Measurements from ENCODE around the gene MAGI1.
A peak's percentile ranks its signal among the peaks of the same experiment; 100 is the strongest.

MAGI1 gene

GRCh38 chr3:65779390-65779789 lies 259.3 kb downstream of the MAGI1 start:
- no peak for TF ChIP-seq ZC3H10 (CRISPR knock-in tag; IDR thresholded peaks at IDR 0.05)
- TF ChIP-seq ISL1 (CRISPR knock-in tag; IDR thresholded peaks at IDR 0.05): 0 out of 2 replicates have a peak, but pooled peaks have one; percentile 13

GRCh38 chr3:65778968-65779367 lies 259.8 kb downstream of the MAGI1 start:
- ATAC-seq: no peak
- TF ChIP-seq CSDC2 (CRISPR knock-in tag; IDR thresholded peaks at IDR 0.05): no peak
- TF ChIP-seq BACH2 (CRISPR knock-in tag; IDR thresholded peaks at IDR 0.05; ENCODE audit: borderline replicate concordance): no peak
- TF ChIP-seq CREB5 (CRISPR knock-in tag; IDR thresholded peaks at IDR 0.05; ENCODE audit: low read depth): no peak
- TF ChIP-seq ESRRG (CRISPR knock-in tag; IDR thresholded peaks at IDR 0.05): no peak
- no peak for TF ChIP-seq ZC3H10 (CRISPR knock-in tag; IDR thresholded peaks at IDR 0.05)
- no peak for TF ChIP-seq SNAI2 (CRISPR knock-in tag; IDR thresholded peaks at IDR 0.05)
- no peak for TF ChIP-seq ZNF70 (CRISPR knock-in tag; IDR thresholded peaks at IDR 0.05)
- TF ChIP-seq, protein P1, sequence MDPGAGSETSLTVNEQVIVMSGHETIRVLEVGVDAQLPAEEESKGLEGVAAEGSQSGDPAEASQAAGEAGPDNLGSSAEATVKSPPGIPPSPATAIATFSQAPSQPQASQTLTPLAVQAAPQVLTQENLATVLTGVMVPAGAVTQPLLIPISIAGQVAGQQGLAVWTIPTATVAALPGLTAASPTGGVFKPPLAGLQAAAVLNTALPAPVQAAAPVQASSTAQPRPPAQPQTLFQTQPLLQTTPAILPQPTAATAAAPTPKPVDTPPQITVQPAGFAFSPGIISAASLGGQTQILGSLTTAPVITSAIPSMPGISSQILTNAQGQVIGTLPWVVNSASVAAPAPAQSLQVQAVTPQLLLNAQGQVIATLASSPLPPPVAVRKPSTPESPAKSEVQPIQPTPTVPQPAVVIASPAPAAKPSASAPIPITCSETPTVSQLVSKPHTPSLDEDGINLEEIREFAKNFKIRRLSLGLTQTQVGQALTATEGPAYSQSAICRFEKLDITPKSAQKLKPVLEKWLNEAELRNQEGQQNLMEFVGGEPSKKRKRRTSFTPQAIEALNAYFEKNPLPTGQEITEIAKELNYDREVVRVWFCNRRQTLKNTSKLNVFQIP (CRISPR knock-in tag; IDR thresholded peaks at IDR 0.05; ENCODE audit: borderline replicate concordance, low read depth): no peak
- TF ChIP-seq ZFP3 (CRISPR knock-in tag; IDR thresholded peaks at IDR 0.05): no peak
- no peak for TF ChIP-seq TSHZ2 (CRISPR knock-in tag; IDR thresholded peaks at IDR 0.05)
- no peak for TF ChIP-seq PPARA (CRISPR knock-in tag; IDR thresholded peaks at IDR 0.05; ENCODE audit: borderline replicate concordance)
- TF ChIP-seq ZFP30 (CRISPR knock-in tag; IDR thresholded peaks at IDR 0.05): no peak
- TF ChIP-seq, protein P2, sequence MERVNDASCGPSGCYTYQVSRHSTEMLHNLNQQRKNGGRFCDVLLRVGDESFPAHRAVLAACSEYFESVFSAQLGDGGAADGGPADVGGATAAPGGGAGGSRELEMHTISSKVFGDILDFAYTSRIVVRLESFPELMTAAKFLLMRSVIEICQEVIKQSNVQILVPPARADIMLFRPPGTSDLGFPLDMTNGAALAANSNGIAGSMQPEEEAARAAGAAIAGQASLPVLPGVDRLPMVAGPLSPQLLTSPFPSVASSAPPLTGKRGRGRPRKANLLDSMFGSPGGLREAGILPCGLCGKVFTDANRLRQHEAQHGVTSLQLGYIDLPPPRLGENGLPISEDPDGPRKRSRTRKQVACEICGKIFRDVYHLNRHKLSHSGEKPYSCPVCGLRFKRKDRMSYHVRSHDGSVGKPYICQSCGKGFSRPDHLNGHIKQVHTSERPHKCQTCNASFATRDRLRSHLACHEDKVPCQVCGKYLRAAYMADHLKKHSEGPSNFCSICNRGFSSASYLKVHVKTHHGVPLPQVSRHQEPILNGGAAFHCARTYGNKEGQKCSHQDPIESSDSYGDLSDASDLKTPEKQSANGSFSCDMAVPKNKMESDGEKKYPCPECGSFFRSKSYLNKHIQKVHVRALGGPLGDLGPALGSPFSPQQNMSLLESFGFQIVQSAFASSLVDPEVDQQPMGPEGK (CRISPR knock-in tag; IDR thresholded peaks at IDR 0.05; ENCODE audit: borderline replicate concordance): no peak
- no peak for TF ChIP-seq GLIS3 (CRISPR knock-in tag; IDR thresholded peaks at IDR 0.05)

More at GRCh38 chr3:65779390-65779789, 259.3 kb downstream of the MAGI1 start:
- no peak for ATAC-seq

GRCh38 chr3:65777050-65777449 lies 261.7 kb downstream of the MAGI1 start:
- no peak for ATAC-seq
- no peak for TF ChIP-seq BACH2 (CRISPR knock-in tag; IDR thresholded peaks at IDR 0.05; ENCODE audit: borderline replicate concordance)

- peak; percentile 93 for ATAC-seq
- TF ChIP-seq TCF4 (CRISPR knock-in tag; IDR thresholded peaks at IDR 0.05; ENCODE audit: borderline replicate concordance) (0 out of 2 replicates have a peak, but pooled peaks have one; percentile 39), ZNF8 (CRISPR knock-in tag; IDR thresholded peaks at IDR 0.05) (peak; percentile 65), ZNF70 (CRISPR knock-in tag; IDR thresholded peaks at IDR 0.05) (no peak)
Measured at GRCh38 chr3:65776494-65776893, 262.2 kb downstream of the MAGI1 start.

- TF ChIP-seq, protein P1 (CRISPR knock-in tag; IDR thresholded peaks at IDR 0.05; ENCODE audit: borderline replicate concordance, low read depth): no peak
- TF ChIP-seq TSHZ2 (CRISPR knock-in tag; IDR thresholded peaks at IDR 0.05) (no peak), ZNF565 (CRISPR knock-in tag; conservative IDR thresholded peaks at IDR 0.05; ENCODE audit: low read depth) (no peak), GLIS3 (CRISPR knock-in tag; IDR thresholded peaks at IDR 0.05) (no peak), PPARA (CRISPR knock-in tag; IDR thresholded peaks at IDR 0.05; ENCODE audit: borderline replicate concordance) (no peak), ZNF8 (CRISPR knock-in tag; IDR thresholded peaks at IDR 0.05) (no peak), TCF4 (CRISPR knock-in tag; IDR thresholded peaks at IDR 0.05; ENCODE audit: borderline replicate concordance) (no peak), ARNTL (CRISPR knock-in tag; IDR thresholded peaks at IDR 0.05; ENCODE audit: borderline replicate concordance, low read depth) (no peak), ZFP30 (CRISPR knock-in tag; IDR thresholded peaks at IDR 0.05) (no peak), ZNF70 (CRISPR knock-in tag; IDR thresholded peaks at IDR 0.05) (no peak)
- TF ChIP-seq, protein P2 (CRISPR knock-in tag; IDR thresholded peaks at IDR 0.05; ENCODE audit: borderline replicate concordance): no peak
- ATAC-seq: peak; percentile 16; the same call in 1 of the 3 replicates
Measured at GRCh38 chr3:65776081-65776480, 262.6 kb downstream of the MAGI1 start.
